Keratinocyte (primary cell): ENCODE data around the gene FOXP2. TPM values are rescaled to one million over a fixed set of nuclear protein-coding genes. Genes with fewer than 3 reads are reported as not detected.
A peak's percentile ranks its signal among the peaks of the same experiment; 100 is the strongest.

Experiments
- DNase-seq: peaks from one replicate; pipeline ENCODE4 v3.0.0-alpha.2; 2011; ENCODE audit warnings: low read depth, missing footprints, low spot score
- FAIRE-seq: peaks from 2 replicates; lab custom pipeline; 2011; peaks lifted over from hg19 to GRCh38; lab: Jason Lieb, UNC
- H2AFZ ChIP-seq: 2 replicates; pipeline ENCODE4 v1.6.0; 2012; ENCODE audit warnings: low read length, control low read depth, inconsistent platforms; ENCODE audit not compliant: control insufficient read depth
- H3K27ac ChIP-seq: 2 replicates; pipeline ENCODE4 v1.5.1; 2011; ENCODE audit warnings: low read length; ENCODE audit not compliant: control insufficient read depth, insufficient read depth
- H3K27me3 ChIP-seq: 3 replicates; pipeline ENCODE4 v1.6.0; 2011; ENCODE audit warnings: low read length; ENCODE audit not compliant: control insufficient read depth, insufficient read depth; ENCODE audit errors: extremely low read depth
- H3K36me3 ChIP-seq, 2 experiments: 2 replicates in 1 of 2; 3 replicates in 1 of 2; pipeline ENCODE4 v1.5.1; 2011; ENCODE audit warnings: low read length in 2 of 2, mild to moderate bottlenecking in 1 of 2; ENCODE audit not compliant: control insufficient read depth in 2 of 2, insufficient read depth in 2 of 2; ENCODE audit errors: extremely low read depth in 1 of 2
- H3K4me1 ChIP-seq: 3 replicates; pipeline ENCODE4 v1.5.1; 2011; ENCODE audit warnings: low read length; ENCODE audit not compliant: control insufficient read depth, insufficient read depth; ENCODE audit errors: extremely low read depth
- H3K4me2 ChIP-seq: 3 replicates; pipeline ENCODE4 v1.6.0; 2011; ENCODE audit warnings: low read depth, low read length; ENCODE audit not compliant: control insufficient read depth, insufficient read depth; ENCODE audit errors: extremely low read depth
- H3K4me3 ChIP-seq, 3 experiments: fragments of 200-600 bp in 1 of 3; sonication (generic) in 1 of 3; 2 replicates in 2 of 3; 3 replicates in 1 of 3; pipeline ENCODE4 v1.5.1; 2011 to 2016; ENCODE audit warnings: low read length in 3 of 3, mild to moderate bottlenecking in 3 of 3, control low read depth in 2 of 3, inconsistent platforms in 1 of 3, low read depth in 1 of 3, mixed read lengths in 1 of 3, mixed run types in 1 of 3, moderate library complexity in 1 of 3; ENCODE audit not compliant: control insufficient read depth in 2 of 3, insufficient read depth in 2 of 3; ENCODE audit errors: extremely low read depth in 1 of 3
- H3K79me2 ChIP-seq: 2 replicates; pipeline ENCODE4 v1.6.0; 2012; ENCODE audit warnings: low read length; ENCODE audit not compliant: control insufficient read depth, insufficient read depth
- H3K9ac ChIP-seq: 3 replicates; pipeline ENCODE4 v1.6.0; 2011; ENCODE audit warnings: low read length; ENCODE audit not compliant: control insufficient read depth, insufficient read depth; ENCODE audit errors: extremely low read depth
- H3K9me1 ChIP-seq: 3 replicates; pipeline ENCODE4 v1.6.0; 2011; ENCODE audit warnings: low read length; ENCODE audit not compliant: control insufficient read depth, insufficient read depth; ENCODE audit errors: extremely low read depth
- H3K9me3 ChIP-seq: 2 replicates; pipeline ENCODE4 v1.5.1; 2012; ENCODE audit warnings: low read depth, low read length; ENCODE audit not compliant: control insufficient read depth
- H4K20me1 ChIP-seq: 3 replicates; pipeline ENCODE4 v1.6.0; 2011; ENCODE audit warnings: low read length; ENCODE audit not compliant: control insufficient read depth, insufficient read depth; ENCODE audit errors: extremely low read depth
- CTCF ChIP-seq, 3 experiments: IDR thresholded peaks in 1 of 3; conservative IDR thresholded peaks in 1 of 3; optimal IDR thresholded peaks in 1 of 3; 2 replicates in 2 of 3; 3 replicates in 1 of 3; pipeline versions ENCODE3 to v1.5.1; 2011; ENCODE audit warnings: low read length in 3 of 3, mild to moderate bottlenecking in 3 of 3, moderate library complexity in 2 of 3, control low read depth in 1 of 3, inconsistent platforms in 1 of 3; ENCODE audit not compliant: insufficient read depth in 2 of 3; ENCODE audit errors: extremely low read depth in 1 of 3
- EZH2 ChIP-seq: IDR thresholded peaks from one replicate; pipeline ENCODE4 v1.6.1; 2012; ENCODE audit warnings: inconsistent platforms, mild to moderate bottlenecking, low read length, moderate library complexity
- dilution Hi-C: fragments of 300-500 bp; cut with MboI; formaldehyde crosslinking; loops from one replicate; pipeline ENCODE4 v1.7.0; 2020; ENCODE audit warnings: low sequenced_read_pairs; ENCODE audit not compliant: extremely low pct_ligation_motif_present
- polyA plus RNA-seq, 5 experiments: library from polyadenylated mRNA; depleted of rRNA in 3 of 5; stranded (reverse) in 3 of 5; stranded (forward) in 1 of 5; unstranded in 1 of 5; fragments of >200 nt; gene quantifications; 1 replicate in 1 of 5; 2 replicates in 3 of 5; 3 replicates in 1 of 5; pipeline versions ENCODE4 v1.2.1 to v1.2.3, GENCODE V29; 2011 to 2012; ENCODE audit warnings: missing spikeins in 2 of 5, low read depth in 1 of 5, low replicate concordance in 1 of 5

FOXP2 gene
- polyA plus RNA-seq, 1 donor (not counting 4 experiments of a cell fraction or from before 2014, with no cell fraction given), result 0.98 TPM

- dilution Hi-C loops, result no loop called here
- Histone ChIP-seq H2AFZ (no peak overlapping the region), H3K36me3 (no peaks in the 10 kb centered on the region), H3K9me1 (no peaks in the 10 kb centered on the region), H3K27me3 (no peaks in the 10 kb centered on the region), H4K20me1 (no peaks in the 10 kb centered on the region), H3K79me2 (no peaks in the 10 kb centered on the region), H3K4me2 (no peak overlapping the region), H3K4me1 (peaks cover 10% of the 10 kb centered on the region), H3K9me3 (no peaks in the 10 kb centered on the region), H3K27ac (no peak overlapping the region), H3K4me3 (no peak overlapping the region), H3K9ac (no peak overlapping the region)
- DNase-seq, result no peak
- TF ChIP-seq CTCF (optimal IDR thresholded peaks at IDR 0.05 in 1 of 3, IDR thresholded peaks at IDR 0.05 in 1 of 3, conservative IDR thresholded peaks at IDR 0.05 in 1 of 3; ENCODE audit: extremely low read depth in 1 of 3, insufficient read depth in 2 of 3, low read length in 3 of 3) (no peak), EZH2 (no peak)
- no peak for FAIRE-seq
Measured at GRCh38 chr7:114426382-114426781, 11.8 kb downstream of the FOXP2 start.

- Histone ChIP-seq H3K79me2 (no peaks in the 10 kb centered on the region), H3K36me3 (no peaks in the 10 kb centered on the region), H3K9me1 (no peaks in the 10 kb centered on the region), H3K9ac (no peak overlapping the region), H3K4me2 (no peak overlapping the region), H3K27me3 (no peaks in the 10 kb centered on the region), H4K20me1 (no peaks in the 10 kb centered on the region), H2AFZ (no peak overlapping the region), H3K4me1 (peaks cover 10% of the 10 kb centered on the region), H3K27ac (no peak overlapping the region), H3K4me3 (no peak overlapping the region), H3K9me3 (no peaks in the 10 kb centered on the region)
- dilution Hi-C loops, result no loop called here
- TF ChIP-seq CTCF (optimal IDR thresholded peaks at IDR 0.05 in 1 of 3, IDR thresholded peaks at IDR 0.05 in 1 of 3, conservative IDR thresholded peaks at IDR 0.05 in 1 of 3; ENCODE audit: extremely low read depth in 1 of 3, insufficient read depth in 2 of 3, low read length in 3 of 3) (peak in 2 of 3 experiments; percentile 27 to 33), EZH2 (no peak)
- DNase-seq (no peak), FAIRE-seq (peak; percentile 5)
Measured at GRCh38 chr7:114426824-114427223, 12.2 kb downstream of the FOXP2 start.
